ENCODE results near the gene ZNF385A.
A peak's percentile ranks its signal among the peaks of the same experiment; 100 is the strongest.

The ZNF385A gene

GRCh38 chr12:54368709-54369596 is 15.6 kb downstream of the ZNF385A start:
- Histone ChIP-seq H3K9ac (ENCODE audit: low read length) (no peak overlapping the region), H3K27me3 (ENCODE audit: control insufficient read depth in 1 of 2, insufficient read depth in 2 of 2, low read length in 2 of 2) (no peaks in the 10 kb centered on the region), H3K9me3 (ENCODE audit: low read length) (no peaks in the 10 kb centered on the region), H3K36me3 (ENCODE audit: insufficient read depth, low read length) (peaks cover 7% of the 10 kb centered on the region), H3K4me3 (ENCODE audit: low read depth in 1 of 2, low read length in 2 of 2) (peak overlapping the region; percentile 14 to 36), H3K27ac (ENCODE audit: low read depth, low read length) (no peak overlapping the region), H3K4me1 (ENCODE audit: insufficient read depth, low read length) (peaks cover 37% of the 10 kb centered on the region)

- Histone ChIP-seq H3K27me3 (ENCODE audit: control insufficient read depth in 1 of 2, insufficient read depth in 2 of 2, low read length in 2 of 2) (no peaks in the 10 kb centered on the region), H3K27ac (ENCODE audit: low read depth, low read length) (no peak overlapping the region), H3K4me3 (ENCODE audit: low read depth in 1 of 2, low read length in 2 of 2) (peak overlapping the region in 1 of 2 donors; percentile 36), H3K9me3 (ENCODE audit: low read length) (no peaks in the 10 kb centered on the region), H3K9ac (ENCODE audit: low read length) (no peak overlapping the region), H3K4me1 (ENCODE audit: insufficient read depth, low read length) (peaks cover 35% of the 10 kb centered on the region), H3K36me3 (ENCODE audit: insufficient read depth, low read length) (peaks cover 5% of the 10 kb centered on the region)
These were observed 16.4 kb downstream of the ZNF385A start for GRCh38 chr12:54368025-54368708.

GRCh38 chr12:54364413-54364812 is 20.1 kb downstream of the ZNF385A start, which contains the start of gene GPR84:
Gene GPR84, minus strand, starts transcription at chr12:54364486. Its CDS starts 635 bp downstream, at chr12:54363851.
- H3K9ac ChIP-seq (ENCODE audit: low read length), result no peak within 1 kb of the TSS
- H3K4me1 ChIP-seq (ENCODE audit: insufficient read depth, low read length), result peaks cover 31% of the 10 kb centered on the region
- no peaks in the 10 kb centered on the region for H3K27me3 ChIP-seq (ENCODE audit: control insufficient read depth in 1 of 2, insufficient read depth in 2 of 2, low read length in 2 of 2)
- no peaks in the 10 kb centered on the region for H3K36me3 ChIP-seq (ENCODE audit: insufficient read depth, low read length)
- no peak within 1 kb of the TSS for H3K4me3 ChIP-seq (ENCODE audit: low read depth in 1 of 2, low read length in 2 of 2)
- no peak within 1 kb of the TSS for H3K27ac ChIP-seq (ENCODE audit: low read depth, low read length)
- H3K9me3 ChIP-seq (ENCODE audit: low read length), result no peaks in the 10 kb centered on the region

- no peak overlapping the region for H3K9ac ChIP-seq (ENCODE audit: low read length)
- H3K27me3 ChIP-seq (ENCODE audit: control insufficient read depth in 1 of 2, insufficient read depth in 2 of 2, low read length in 2 of 2), result no peaks in the 10 kb centered on the region
- H3K27ac ChIP-seq (ENCODE audit: low read depth, low read length), result no peak overlapping the region
- no peak overlapping the region for H3K4me3 ChIP-seq (ENCODE audit: low read depth in 1 of 2, low read length in 2 of 2)
- H3K4me1 ChIP-seq (ENCODE audit: insufficient read depth, low read length), result peaks cover 26% of the 10 kb centered on the region
- H3K9me3 ChIP-seq (ENCODE audit: low read length), result no peaks in the 10 kb centered on the region
- H3K36me3 ChIP-seq (ENCODE audit: insufficient read depth, low read length), result no peaks in the 10 kb centered on the region
These were observed 20.9 kb downstream of the ZNF385A start for GRCh38 chr12:54363618-54364017.

GRCh38 chr12:54363047-54363446 is 21.5 kb downstream of the ZNF385A start:
- H3K4me1 ChIP-seq (ENCODE audit: insufficient read depth, low read length), result peaks cover 26% of the 10 kb centered on the region
- H3K27me3 ChIP-seq (ENCODE audit: control insufficient read depth in 1 of 2, insufficient read depth in 2 of 2, low read length in 2 of 2), result no peaks in the 10 kb centered on the region
- no peak overlapping the region for H3K9ac ChIP-seq (ENCODE audit: low read length)
- no peaks in the 10 kb centered on the region for H3K36me3 ChIP-seq (ENCODE audit: insufficient read depth, low read length)
- H3K27ac ChIP-seq (ENCODE audit: low read depth, low read length), result no peak overlapping the region
- H3K9me3 ChIP-seq (ENCODE audit: low read length), result no peaks in the 10 kb centered on the region
- no peak overlapping the region for H3K4me3 ChIP-seq (ENCODE audit: low read depth in 1 of 2, low read length in 2 of 2)

- Histone ChIP-seq H3K4me3 (ENCODE audit: low read depth in 1 of 2, low read length in 2 of 2) (no peak overlapping the region), H3K4me1 (ENCODE audit: insufficient read depth, low read length) (peaks cover 44% of the 10 kb centered on the region), H3K9me3 (ENCODE audit: low read length) (no peaks in the 10 kb centered on the region), H3K9ac (ENCODE audit: low read length) (peak overlapping the region; percentile 37), H3K27me3 (ENCODE audit: control insufficient read depth in 1 of 2, insufficient read depth in 2 of 2, low read length in 2 of 2) (no peaks in the 10 kb centered on the region), H3K36me3 (ENCODE audit: insufficient read depth, low read length) (no peaks in the 10 kb centered on the region), H3K27ac (ENCODE audit: low read depth, low read length) (peak overlapping the region; percentile 78)
These were observed 23.6 kb downstream of the ZNF385A start for GRCh38 chr12:54360717-54361456.

- peak overlapping the region; percentile 37 for H3K9ac ChIP-seq (ENCODE audit: low read length)
- no peaks in the 10 kb centered on the region for H3K9me3 ChIP-seq (ENCODE audit: low read length)
- H3K4me1 ChIP-seq (ENCODE audit: insufficient read depth, low read length), result peaks cover 50% of the 10 kb centered on the region
- H3K4me3 ChIP-seq (ENCODE audit: low read depth in 1 of 2, low read length in 2 of 2), result peak overlapping the region; percentile 22 to 79
- no peaks in the 10 kb centered on the region for H3K36me3 ChIP-seq (ENCODE audit: insufficient read depth, low read length)
- no peaks in the 10 kb centered on the region for H3K27me3 ChIP-seq (ENCODE audit: control insufficient read depth in 1 of 2, insufficient read depth in 2 of 2, low read length in 2 of 2)
- peak overlapping the region; percentile 78 for H3K27ac ChIP-seq (ENCODE audit: low read depth, low read length)
These were observed 24.7 kb downstream of the ZNF385A start for GRCh38 chr12:54359762-54360351.

- Histone ChIP-seq H3K27ac (ENCODE audit: low read depth, low read length) (peak overlapping the region; percentile 79), H3K4me1 (ENCODE audit: insufficient read depth, low read length) (peaks cover 51% of the 10 kb centered on the region), H3K36me3 (ENCODE audit: insufficient read depth, low read length) (no peaks in the 10 kb centered on the region), H3K27me3 (ENCODE audit: control insufficient read depth in 1 of 2, insufficient read depth in 2 of 2, low read length in 2 of 2) (no peaks in the 10 kb centered on the region), H3K9ac (ENCODE audit: low read length) (peak overlapping the region; percentile 85), H3K4me3 (ENCODE audit: low read depth in 1 of 2, low read length in 2 of 2) (peak overlapping the region; percentile 22 to 79), H3K9me3 (ENCODE audit: low read length) (no peaks in the 10 kb centered on the region)
These were observed 25.4 kb downstream of the ZNF385A start for GRCh38 chr12:54358945-54359761.

- Histone ChIP-seq H3K27me3 (ENCODE audit: control insufficient read depth in 1 of 2, insufficient read depth in 2 of 2, low read length in 2 of 2) (no peaks in the 10 kb centered on the region), H3K27ac (ENCODE audit: low read depth, low read length) (peak overlapping the region; percentile 79), H3K9me3 (ENCODE audit: low read length) (no peaks in the 10 kb centered on the region), H3K4me1 (ENCODE audit: insufficient read depth, low read length) (peaks cover 55% of the 10 kb centered on the region), H3K4me3 (ENCODE audit: low read depth in 1 of 2, low read length in 2 of 2) (peak overlapping the region; percentile 22 to 79), H3K9ac (ENCODE audit: low read length) (peak overlapping the region; percentile 85), H3K36me3 (ENCODE audit: insufficient read depth, low read length) (no peaks in the 10 kb centered on the region)
These were observed 26.2 kb downstream of the ZNF385A start for GRCh38 chr12:54358191-54358944.

Measured in muscle layer of colon (tissue), 2 donors.